ENCODE measurements around the gene EXOSC9.

Gene EXOSC9

GRCh38 chr4:121824171-121824527 is 23.0 kb downstream of the EXOSC9 start:
- peak overlapping the region; percentile 33 for H3K9ac ChIP-seq (ENCODE audit: insufficient read length, low read depth)
- no peaks in the 10 kb centered on the region for H3K9me3 ChIP-seq (ENCODE audit: insufficient read depth, low read length)
- TF ChIP-seq SUZ12 (IDR thresholded peaks at IDR 0.05; ENCODE audit: extremely low read depth, insufficient read depth, insufficient read length): no peak
- TF ChIP-seq YY1 (IDR thresholded peaks at IDR 0.05; ENCODE audit: insufficient read depth, insufficient read length): no peak
- TF ChIP-seq ZNF274 (IDR thresholded peaks at IDR 0.05; ENCODE audit: low read depth, low read length): no peak
- H3K4me3 ChIP-seq (ENCODE audit: insufficient read length, low read depth): peak overlapping the region; percentile 16
- no peak for DNase-seq (ENCODE audit: low read depth, low spot score)
- H3K4me1 ChIP-seq (ENCODE audit: insufficient read depth, insufficient read length): no peaks in the 10 kb centered on the region
- peaks cover 40% of the 10 kb centered on the region for H3K36me3 ChIP-seq (ENCODE audit: insufficient read depth, insufficient read length, low read length)
- no peaks in the 10 kb centered on the region for H3K27me3 ChIP-seq (ENCODE audit: insufficient read depth, insufficient read length)

- Histone ChIP-seq H3K9me3 (ENCODE audit: insufficient read depth, low read length) (no peaks in the 10 kb centered on the region), H3K4me1 (ENCODE audit: insufficient read depth, insufficient read length) (no peaks in the 10 kb centered on the region), H3K4me3 (ENCODE audit: insufficient read length, low read depth) (no peak overlapping the region), H3K9ac (ENCODE audit: insufficient read length, low read depth) (no peak overlapping the region), H3K36me3 (ENCODE audit: insufficient read depth, insufficient read length, low read length) (peaks cover 33% of the 10 kb centered on the region), H3K27me3 (ENCODE audit: insufficient read depth, insufficient read length) (no peaks in the 10 kb centered on the region)
- no peak for DNase-seq (ENCODE audit: low read depth, low spot score)
- TF ChIP-seq YY1 (IDR thresholded peaks at IDR 0.05; ENCODE audit: insufficient read depth, insufficient read length) (no peak), SUZ12 (IDR thresholded peaks at IDR 0.05; ENCODE audit: extremely low read depth, insufficient read depth, insufficient read length) (no peak), ZNF274 (IDR thresholded peaks at IDR 0.05; ENCODE audit: low read depth, low read length) (no peak)
Measured at GRCh38 chr4:121824950-121825349, 23.8 kb downstream of the EXOSC9 start.

GRCh38 chr4:121827853-121828252 is 26.7 kb downstream of the EXOSC9 start:
- H3K9ac ChIP-seq (ENCODE audit: insufficient read length, low read depth): no peak overlapping the region
- TF ChIP-seq SUZ12 (IDR thresholded peaks at IDR 0.05; ENCODE audit: extremely low read depth, insufficient read depth, insufficient read length) (no peak), ZNF274 (IDR thresholded peaks at IDR 0.05; ENCODE audit: low read depth, low read length) (no peak), YY1 (IDR thresholded peaks at IDR 0.05; ENCODE audit: insufficient read depth, insufficient read length) (no peak)
- H3K36me3 ChIP-seq (ENCODE audit: insufficient read depth, insufficient read length, low read length): peaks cover 17% of the 10 kb centered on the region
- H3K4me3 ChIP-seq (ENCODE audit: insufficient read length, low read depth): no peak overlapping the region
- H3K4me1 ChIP-seq (ENCODE audit: insufficient read depth, insufficient read length): no peaks in the 10 kb centered on the region
- no peaks in the 10 kb centered on the region for H3K9me3 ChIP-seq (ENCODE audit: insufficient read depth, low read length)
- no peaks in the 10 kb centered on the region for H3K27me3 ChIP-seq (ENCODE audit: insufficient read depth, insufficient read length)
- no peak for DNase-seq (ENCODE audit: low read depth, low spot score)

GRCh38 chr4:121829511-121829910 is 28.4 kb downstream of the EXOSC9 start:
- no peak overlapping the region for H3K9ac ChIP-seq (ENCODE audit: insufficient read length, low read depth)
- H3K36me3 ChIP-seq (ENCODE audit: insufficient read depth, insufficient read length, low read length): peaks cover 28% of the 10 kb centered on the region
- H3K27me3 ChIP-seq (ENCODE audit: insufficient read depth, insufficient read length): no peaks in the 10 kb centered on the region
- TF ChIP-seq YY1 (IDR thresholded peaks at IDR 0.05; ENCODE audit: insufficient read depth, insufficient read length) (no peak), SUZ12 (IDR thresholded peaks at IDR 0.05; ENCODE audit: extremely low read depth, insufficient read depth, insufficient read length) (no peak), ZNF274 (IDR thresholded peaks at IDR 0.05; ENCODE audit: low read depth, low read length) (no peak)
- no peaks in the 10 kb centered on the region for H3K4me1 ChIP-seq (ENCODE audit: insufficient read depth, insufficient read length)
- no peak for DNase-seq (ENCODE audit: low read depth, low spot score)
- no peaks in the 10 kb centered on the region for H3K9me3 ChIP-seq (ENCODE audit: insufficient read depth, low read length)
- H3K4me3 ChIP-seq (ENCODE audit: insufficient read length, low read depth): no peak overlapping the region

- Histone ChIP-seq H3K9ac (ENCODE audit: insufficient read length, low read depth) (no peak overlapping the region), H3K4me3 (ENCODE audit: insufficient read length, low read depth) (no peak overlapping the region), H3K4me1 (ENCODE audit: insufficient read depth, insufficient read length) (no peaks in the 10 kb centered on the region), H3K27me3 (ENCODE audit: insufficient read depth, insufficient read length) (no peaks in the 10 kb centered on the region), H3K9me3 (ENCODE audit: insufficient read depth, low read length) (no peaks in the 10 kb centered on the region), H3K36me3 (ENCODE audit: insufficient read depth, insufficient read length, low read length) (peaks cover 45% of the 10 kb centered on the region)
- TF ChIP-seq YY1 (IDR thresholded peaks at IDR 0.05; ENCODE audit: insufficient read depth, insufficient read length): no peak
- no peak for TF ChIP-seq SUZ12 (IDR thresholded peaks at IDR 0.05; ENCODE audit: extremely low read depth, insufficient read depth, insufficient read length)
- TF ChIP-seq ZNF274 (IDR thresholded peaks at IDR 0.05; ENCODE audit: low read depth, low read length): no peak
- DNase-seq (ENCODE audit: low read depth, low spot score): no peak
Measured at GRCh38 chr4:121838136-121838535, 37.0 kb downstream of the EXOSC9 start.

GRCh38 chr4:121842862-121843261 is 41.7 kb downstream of the EXOSC9 start:
- Histone ChIP-seq H3K36me3 (ENCODE audit: insufficient read depth, insufficient read length, low read length) (peaks cover 59% of the 10 kb centered on the region), H3K4me1 (ENCODE audit: insufficient read depth, insufficient read length) (no peaks in the 10 kb centered on the region), H3K4me3 (ENCODE audit: insufficient read length, low read depth) (no peak overlapping the region), H3K9ac (ENCODE audit: insufficient read length, low read depth) (no peak overlapping the region), H3K27me3 (ENCODE audit: insufficient read depth, insufficient read length) (no peaks in the 10 kb centered on the region), H3K9me3 (ENCODE audit: insufficient read depth, low read length) (no peaks in the 10 kb centered on the region)
- no peak for DNase-seq (ENCODE audit: low read depth, low spot score)
- TF ChIP-seq SUZ12 (IDR thresholded peaks at IDR 0.05; ENCODE audit: extremely low read depth, insufficient read depth, insufficient read length): no peak
- no peak for TF ChIP-seq YY1 (IDR thresholded peaks at IDR 0.05; ENCODE audit: insufficient read depth, insufficient read length)
- TF ChIP-seq ZNF274 (IDR thresholded peaks at IDR 0.05; ENCODE audit: low read depth, low read length): no peak

GRCh38 chr4:121846662-121847061 is 45.5 kb downstream of the EXOSC9 start:
- peaks cover 51% of the 10 kb centered on the region for H3K36me3 ChIP-seq (ENCODE audit: insufficient read depth, insufficient read length, low read length)
- TF ChIP-seq YY1 (IDR thresholded peaks at IDR 0.05; ENCODE audit: insufficient read depth, insufficient read length): no peak
- TF ChIP-seq ZNF274 (IDR thresholded peaks at IDR 0.05; ENCODE audit: low read depth, low read length): no peak
- no peak for TF ChIP-seq SUZ12 (IDR thresholded peaks at IDR 0.05; ENCODE audit: extremely low read depth, insufficient read depth, insufficient read length)
- no peak for DNase-seq (ENCODE audit: low read depth, low spot score)
- H3K4me1 ChIP-seq (ENCODE audit: insufficient read depth, insufficient read length): no peaks in the 10 kb centered on the region
- no peaks in the 10 kb centered on the region for H3K9me3 ChIP-seq (ENCODE audit: insufficient read depth, low read length)
- no peak overlapping the region for H3K9ac ChIP-seq (ENCODE audit: insufficient read length, low read depth)
- H3K27me3 ChIP-seq (ENCODE audit: insufficient read depth, insufficient read length): no peaks in the 10 kb centered on the region
- no peak overlapping the region for H3K4me3 ChIP-seq (ENCODE audit: insufficient read length, low read depth)

Measured in NT2/D1 (cell line).